HFFc6 (cell line): ENCODE results near the gene LRP2. TPM values are rescaled to one million over a fixed set of nuclear protein-coding genes. Genes with fewer than 3 reads are reported as not detected.
"Not testable (repeated sequence)": the region's sequence is repeated elsewhere in the genome, so short reads cannot be mapped to it uniquely, and the experiment has no call there.

Experiments used
- DNase-seq: peaks from one replicate; pipeline ENCODE4 v3.0.0-alpha.2; 2018
- H3K27ac Mint-ChIP-seq: 2 replicates; pipeline ENCODE4 v1.8.0; 2020; ENCODE audit warnings: mild to moderate bottlenecking, mixed read lengths
- H3K27me3 Mint-ChIP-seq: 2 replicates; pipeline ENCODE4 v1.8.0; 2021; ENCODE audit warnings: mild to moderate bottlenecking, moderate library complexity, mixed read lengths; ENCODE audit not compliant: insufficient read depth
- H3K36me3 Mint-ChIP-seq: 2 replicates; pipeline ENCODE4 v1.8.0; 2021; ENCODE audit warnings: low read depth, mixed read lengths
- H3K4me1 Mint-ChIP-seq: 2 replicates; pipeline ENCODE4 v1.8.0; 2020; ENCODE audit warnings: low read depth, mixed read lengths
- H3K4me3 Mint-ChIP-seq: 2 replicates; pipeline ENCODE4 v1.8.0; 2020; ENCODE audit warnings: mild to moderate bottlenecking, moderate library complexity, mixed read lengths
- H3K9me3 Mint-ChIP-seq: 2 replicates; pipeline ENCODE4 v1.8.0; 2020; ENCODE audit warnings: mild to moderate bottlenecking, mixed read lengths
- CTCF ChIP-seq: fragments of 200-600 bp; sonication (generic); IDR thresholded peaks from 2 replicates; pipeline ENCODE4 v1.5.0; 2021; ENCODE audit warnings: antibody characterized with exemption, mild to moderate bottlenecking
- total RNA-seq, 6 experiments: library from RNA; stranded (reverse); fragmentation: NEBNext Ultra II Directional; extraction: Animal tissue kit (Norgen Biotek cat#: 25700); gene quantifications; 2 replicates in 1 of 6; 3 replicates in 5 of 6; pipeline ENCODE4 v1.2.3, GENCODE V29; 2021

LRP2 gene
- total RNA-seq, 6 experiments from 2014 or later: not detected

- H3K4me3 Mint-ChIP-seq: no peak overlapping the region
- DNase-seq: no peak
- TF ChIP-seq CTCF: no peak
- H3K4me1 Mint-ChIP-seq: no peaks in the 10 kb centered on the region
- no peaks in the 10 kb centered on the region; the same call in 1 of the 2 replicates for H3K27me3 Mint-ChIP-seq
- no peaks in the 10 kb centered on the region for H3K36me3 Mint-ChIP-seq
- H3K9me3 Mint-ChIP-seq: peaks cover 8% of the 10 kb centered on the region; the same call in 1 of the 2 replicates
- no peak overlapping the region for H3K27ac Mint-ChIP-seq
These were observed 38.5 kb downstream of the LRP2 start for GRCh38 chr2:169323841-169324240.

- DNase-seq: no peak
- TF ChIP-seq CTCF: no peak
- H3K9me3 Mint-ChIP-seq: peaks cover 18% of the 10 kb centered on the region
- no peak overlapping the region for H3K27ac Mint-ChIP-seq
- H3K4me1 Mint-ChIP-seq: no peaks in the 10 kb centered on the region
- no peaks in the 10 kb centered on the region; the same call in 1 of the 2 replicates for H3K36me3 Mint-ChIP-seq
- no peaks in the 10 kb centered on the region for H3K27me3 Mint-ChIP-seq
- H3K4me3 Mint-ChIP-seq: no peak overlapping the region
These were observed 41.8 kb downstream of the LRP2 start for GRCh38 chr2:169320561-169320960.

- Mint-ChIP-seq H3K27ac (no peak overlapping the region), H3K27me3 (no peaks in the 10 kb centered on the region), H3K36me3 (no peaks in the 10 kb centered on the region; the same call in 1 of the 2 replicates)
These were observed 47.0 kb downstream of the LRP2 start for GRCh38 chr2:169315357-169315756.

GRCh38 chr2:169308349-169308748 is 54.0 kb downstream of the LRP2 start:
- peaks cover 23% of the 10 kb centered on the region for H3K9me3 Mint-ChIP-seq
- not testable (repeated sequence) for H3K27ac Mint-ChIP-seq, H3K27me3 Mint-ChIP-seq, H3K36me3 Mint-ChIP-seq, H3K4me3 Mint-ChIP-seq, DNase-seq, H3K4me1 Mint-ChIP-seq

More at GRCh38 chr2:169315357-169315756, 47.0 kb downstream of the LRP2 start:
- H3K9me3 Mint-ChIP-seq: peaks cover 42% of the 10 kb centered on the region
- DNase-seq: no peak
- H3K4me3 Mint-ChIP-seq: no peak overlapping the region
- no peaks in the 10 kb centered on the region for H3K4me1 Mint-ChIP-seq
- no peak for TF ChIP-seq CTCF

GRCh38 chr2:169304689-169305088 is 57.6 kb downstream of the LRP2 start:
- not testable (repeated sequence) for H3K4me1 Mint-ChIP-seq, DNase-seq, H3K27me3 Mint-ChIP-seq, H3K27ac Mint-ChIP-seq, H3K9me3 Mint-ChIP-seq, H3K4me3 Mint-ChIP-seq, H3K36me3 Mint-ChIP-seq

GRCh38 chr2:169303579-169304305 is 58.6 kb downstream of the LRP2 start:
- H3K4me3 Mint-ChIP-seq: no peak overlapping the region
- H3K36me3 Mint-ChIP-seq: no peaks in the 10 kb centered on the region
- H3K27me3 Mint-ChIP-seq: no peaks in the 10 kb centered on the region; the same call in 1 of the 2 replicates
- no peak for TF ChIP-seq CTCF
- H3K4me1 Mint-ChIP-seq: no peaks in the 10 kb centered on the region
- peaks cover 8% of the 10 kb centered on the region for H3K9me3 Mint-ChIP-seq
- DNase-seq: no peak
- H3K27ac Mint-ChIP-seq: no peak overlapping the region
